Spleen (tissue), 7 donors: ENCODE data around the gene GPC3.
"Not testable (repeated sequence)": the region's sequence is repeated elsewhere in the genome, so short reads cannot be mapped to it uniquely, and the experiment has no call there.

Experiments used
- POLR2A ChIP-seq, 3 donors: fragments of 450-650 bp; IDR thresholded peaks; one replicate each; pipeline ENCODE4 v1.5.1; 2017; ENCODE audit warnings: antibody characterized with exemption in 3 of 3, mild to moderate bottlenecking in 1 of 3
- TF ChIP-seq, protein P1 (sequence below), 11 experiments: fragments of 200-600 bp in 7 of 11; fragments of 450-650 bp in 4 of 11; sonication (generic) in 4 of 11; IDR thresholded peaks in 8 of 11; conservative IDR thresholded peaks in 3 of 11; 1 replicate in 7 of 11; 2 replicates in 4 of 11; pipeline versions ENCODE4 v1.4.0 to v1.8.0; 2016 to 2021; ENCODE audit warnings: antibody characterized with exemption in 11 of 11, inconsistent platforms in 4 of 11, mild to moderate bottlenecking in 1 of 11
- donor health status: DM: no; HTN: no; CAD: no; lungs with moderate emphysema.
- donor health status: DM: no; HTN: no; CAD: no.
- donor health status: DM: no; HTN: no; CAD: no.

DNA sequence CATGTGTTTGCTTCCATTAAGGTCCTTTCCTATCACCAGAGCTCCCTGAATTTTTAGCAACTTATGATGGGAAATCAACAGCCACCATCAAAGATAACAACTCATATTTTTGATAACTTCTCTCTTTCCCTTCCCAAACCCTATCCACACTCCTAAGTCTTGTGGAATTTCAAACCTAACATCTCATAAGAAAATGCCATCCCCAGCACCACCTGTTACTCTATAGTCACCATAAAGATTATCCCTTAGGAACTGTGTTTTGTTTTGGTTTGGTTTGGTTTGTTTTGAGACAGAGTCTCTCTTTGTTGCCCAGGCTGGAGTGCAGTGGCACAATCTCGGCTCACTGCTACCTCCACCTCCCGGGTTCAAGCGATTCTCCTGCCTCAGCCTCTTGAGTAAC, 5.7 kb upstream of the GPC3 start:
- TF ChIP-seq POLR2A (IDR thresholded peaks at IDR 0.05) = not testable (repeated sequence)
- TF ChIP-seq, protein P1, sequence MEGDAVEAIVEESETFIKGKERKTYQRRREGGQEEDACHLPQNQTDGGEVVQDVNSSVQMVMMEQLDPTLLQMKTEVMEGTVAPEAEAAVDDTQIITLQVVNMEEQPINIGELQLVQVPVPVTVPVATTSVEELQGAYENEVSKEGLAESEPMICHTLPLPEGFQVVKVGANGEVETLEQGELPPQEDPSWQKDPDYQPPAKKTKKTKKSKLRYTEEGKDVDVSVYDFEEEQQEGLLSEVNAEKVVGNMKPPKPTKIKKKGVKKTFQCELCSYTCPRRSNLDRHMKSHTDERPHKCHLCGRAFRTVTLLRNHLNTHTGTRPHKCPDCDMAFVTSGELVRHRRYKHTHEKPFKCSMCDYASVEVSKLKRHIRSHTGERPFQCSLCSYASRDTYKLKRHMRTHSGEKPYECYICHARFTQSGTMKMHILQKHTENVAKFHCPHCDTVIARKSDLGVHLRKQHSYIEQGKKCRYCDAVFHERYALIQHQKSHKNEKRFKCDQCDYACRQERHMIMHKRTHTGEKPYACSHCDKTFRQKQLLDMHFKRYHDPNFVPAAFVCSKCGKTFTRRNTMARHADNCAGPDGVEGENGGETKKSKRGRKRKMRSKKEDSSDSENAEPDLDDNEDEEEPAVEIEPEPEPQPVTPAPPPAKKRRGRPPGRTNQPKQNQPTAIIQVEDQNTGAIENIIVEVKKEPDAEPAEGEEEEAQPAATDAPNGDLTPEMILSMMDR (IDR thresholded peaks at IDR 0.05 in 8 of 11, conservative IDR thresholded peaks at IDR 0.05 in 3 of 11) = not testable (repeated sequence)
